PC-3 (cell line): ENCODE results near the gene GDPD5. TPM values are rescaled to one million over a fixed set of nuclear protein-coding genes. Genes with fewer than 3 reads are reported as not detected.

Experiments used
- ATAC-seq: fragments of 200-7000 bp; cut with Tn5 transposase; 2 replicates; pipeline ENCODE4 v1.9.1; 2020; ENCODE audit warnings: mild to moderate bottlenecking, moderate library complexity
- BruUV-seq: library from RNA; stranded (reverse); fragments of 400-500 nt; replicated peaks from 2 replicates; lab custom pipeline; 2021; lab: Mats Ljungman, UMichigan
- CTCF ChIA-PET: fragments of 300-600 bp; sonication (Branson Sonifier 250); formaldehyde crosslinking; loops from one replicate; lab custom pipeline; 2022; ENCODE audit warnings: antibody characterized with exemption; lab: Charles Lee
- POLR2A ChIA-PET: fragments of 300-600 bp; sonication (Branson Sonifier 250); formaldehyde crosslinking; loops from one replicate; lab custom pipeline; 2022; ENCODE audit warnings: antibody characterized with exemption; ENCODE audit not compliant: unreplicated experiment; lab: Charles Lee
- DNase-seq: peaks from one replicate; pipeline ENCODE4 v3.0.0-alpha.2; 2015
- H2AFZ ChIP-seq: fragments of 300-600 bp; sonication (generic); 2 replicates; pipeline ENCODE4 v1.6.0; 2016; ENCODE audit warnings: antibody characterized with exemption, low read length
- H3F3A ChIP-seq: fragments of 300-600 bp; sonication (generic); one replicate; pipeline ENCODE4 v1.6.0; 2017; ENCODE audit warnings: antibody characterized with exemption, low read length, control low read depth, mild to moderate bottlenecking; ENCODE audit not compliant: unreplicated experiment
- H3K27ac ChIP-seq: fragments of 300-600 bp; sonication (generic); 2 replicates; pipeline ENCODE4 v1.5.1; 2016; ENCODE audit warnings: mild to moderate bottlenecking, low read length
- H3K27me3 ChIP-seq: fragments of 300-600 bp; sonication (generic); 2 replicates; pipeline ENCODE4 v1.6.1; 2016; ENCODE audit warnings: low read length, mixed read lengths
- H3K36me3 ChIP-seq: fragments of 300-600 bp; sonication (generic); 2 replicates; pipeline ENCODE4 v1.6.1; 2016; ENCODE audit warnings: low read depth, mixed run types, low read length, mixed read lengths
- H3K4me1 ChIP-seq: fragments of 300-600 bp; sonication (generic); 2 replicates; pipeline ENCODE4 v1.5.1; 2016; ENCODE audit warnings: low read length; ENCODE audit not compliant: insufficient read depth
- H3K4me2 ChIP-seq: fragments of 300-600 bp; sonication (generic); 2 replicates; pipeline ENCODE4 v1.6.0; 2016; ENCODE audit warnings: low read length
- H3K4me3 ChIP-seq: fragments of 300-600 bp; sonication (generic); 2 replicates; pipeline ENCODE4 v1.5.1; 2016; ENCODE audit warnings: mild to moderate bottlenecking, low read length, mixed read lengths
- H3K79me2 ChIP-seq: fragments of 300-600 bp; sonication (generic); 2 replicates; pipeline ENCODE4 v1.6.1; 2017; ENCODE audit warnings: low read length, mixed read lengths
- H3K9ac ChIP-seq: fragments of 300-600 bp; sonication (generic); 2 replicates; pipeline ENCODE4 v1.6.0; 2016; ENCODE audit warnings: mild to moderate bottlenecking, low read length
- H3K9me2 ChIP-seq: fragments of 300-600 bp; sonication (generic); replicated peaks from 2 replicates; pipeline ENCODE4 v1.6.1; 2016; ENCODE audit warnings: mixed run types, low read length, mixed read lengths
- H3K9me3 ChIP-seq: fragments of 300-600 bp; sonication (generic); 2 replicates; pipeline ENCODE4 v1.6.1; 2016; ENCODE audit warnings: low read length, mixed read lengths
- H4K20me1 ChIP-seq: fragments of 300-600 bp; sonication (generic); 2 replicates; pipeline ENCODE4 v1.6.1; 2016; ENCODE audit warnings: low read length, mixed read lengths
- CTCF ChIP-seq: fragments of 300-600 bp; sonication (generic); conservative IDR thresholded peaks from 2 replicates; pipeline ENCODE4 v1.5.1; 2017; ENCODE audit warnings: antibody characterized with exemption, low read depth, mild to moderate bottlenecking, low read length
- EZH2 ChIP-seq: fragments of 300-600 bp; sonication (generic); IDR thresholded peaks from one replicate; pipeline ENCODE4 v1.6.1; 2017; ENCODE audit warnings: antibody characterized with exemption, mild to moderate bottlenecking, low read length; ENCODE audit not compliant: unreplicated experiment
- EZH2phosphoT487 ChIP-seq: fragments of 300-600 bp; sonication (generic); IDR thresholded peaks from 2 replicates; pipeline ENCODE4 v1.6.1; 2018; ENCODE audit warnings: mild to moderate bottlenecking, antibody characterized with exemption, low read length, borderline replicate concordance
- intact Hi-C: fragments of 100-400 bp; cut with micrococcal nuclease; formaldehyde crosslinking; loops from 2 replicates; pipeline ENCODE4 v1.9.0; 2023
- total RNA-seq: library from RNA; depleted of rRNA; stranded (reverse); fragments of >200 nt; gene quantifications from 2 replicates; pipeline ENCODE4 v1.2.3, GENCODE V29; 2014

Gene GDPD5
- total RNA-seq, 1 experiment from 2014 or later = 21.4 TPM

- BruUV-seq = no TSS peak
- Histone ChIP-seq H3K9me2 (no peaks in the 10 kb centered on the region), H3K79me2 (no peaks in the 10 kb centered on the region), H3K36me3 (no peaks in the 10 kb centered on the region), H3K27ac (no peak overlapping the region), H3K27me3 (no peaks in the 10 kb centered on the region), H3K4me2 (no peak overlapping the region), H3K9me3 (no peaks in the 10 kb centered on the region), H3K4me1 (no peaks in the 10 kb centered on the region), H4K20me1 (no peaks in the 10 kb centered on the region), H3K9ac (no peak overlapping the region), H3K4me3 (no peak overlapping the region), H2AFZ (no peak overlapping the region), H3F3A (no peaks in the 10 kb centered on the region)
- ChIA-PET CTCF (no interaction called here), POLR2A (no interaction called here)
- TF ChIP-seq EZH2 (no peak), CTCF (no peak), EZH2phosphoT487 (no peak)
- intact Hi-C loops = loop anchor here (10.0 kb wide), 1 partner anchor 151 kb away; no protein-coding TSS in a partner anchor
- no peak for ATAC-seq
- no peak for DNase-seq
These were observed 18.1 kb upstream of the GDPD5 start for GRCh38 chr11:75543806-75544205.

GRCh38 chr11:75542088-75542438 is 16.3 kb upstream of the GDPD5 start:
- no peak overlapping the region for H3K4me2 ChIP-seq
- CTCF ChIA-PET = no interaction called here
- H3K9ac ChIP-seq = no peak overlapping the region
- no peak overlapping the region for H3K27ac ChIP-seq
- no peaks in the 10 kb centered on the region for H3F3A ChIP-seq
- H3K36me3 ChIP-seq = no peaks in the 10 kb centered on the region
- TF ChIP-seq CTCF (no peak), EZH2 (no peak), EZH2phosphoT487 (no peak)
- no peaks in the 10 kb centered on the region for H3K79me2 ChIP-seq
- no peaks in the 10 kb centered on the region for H3K9me3 ChIP-seq
- H4K20me1 ChIP-seq = no peaks in the 10 kb centered on the region
- no TSS peak for BruUV-seq
- H3K9me2 ChIP-seq = no peaks in the 10 kb centered on the region
- ATAC-seq = no peak
- POLR2A ChIA-PET = no interaction called here
- intact Hi-C loops = loop anchor here (10.0 kb wide), 1 partner anchor 153 kb away; no protein-coding TSS in a partner anchor
- peaks cover 10% of the 10 kb centered on the region for H3K4me1 ChIP-seq
- no peak overlapping the region for H3K4me3 ChIP-seq
- H2AFZ ChIP-seq = no peak overlapping the region
- no peak for DNase-seq
- H3K27me3 ChIP-seq = no peaks in the 10 kb centered on the region

- CTCF ChIA-PET = no interaction called here
These were observed 15.7 kb upstream of the GDPD5 start for GRCh38 chr11:75541193-75542087.

More at GRCh38 chr11:75541193-75542087, 15.7 kb upstream of the GDPD5 start:
- no peaks in the 10 kb centered on the region for H3F3A ChIP-seq
- POLR2A ChIA-PET = no interaction called here
- H3K36me3 ChIP-seq = no peaks in the 10 kb centered on the region
- H4K20me1 ChIP-seq = no peaks in the 10 kb centered on the region
- H3K4me2 ChIP-seq = no peak overlapping the region
- peak; percentile 31 for DNase-seq
- no peaks in the 10 kb centered on the region for H3K9me2 ChIP-seq
- BruUV-seq = no TSS peak
- no peaks in the 10 kb centered on the region for H3K27me3 ChIP-seq
- no peak overlapping the region for H3K9ac ChIP-seq
- peaks cover 16% of the 10 kb centered on the region for H3K4me1 ChIP-seq
- no peak overlapping the region for H3K4me3 ChIP-seq
- no peaks in the 10 kb centered on the region for H3K79me2 ChIP-seq
- H3K27ac ChIP-seq = no peak overlapping the region
- intact Hi-C loops = loop anchor here (10.0 kb wide), 1 partner anchor 153 kb away; no protein-coding TSS in a partner anchor
- no peaks in the 10 kb centered on the region for H3K9me3 ChIP-seq
- H2AFZ ChIP-seq = no peak overlapping the region
- ATAC-seq = no peak
- TF ChIP-seq CTCF (no peak), EZH2 (no peak)
